Progenitor cell of endocrine pancreas (in vitro differentiated cells): ENCODE measurements around the gene GID4. TPM values are rescaled to one million over a fixed set of nuclear protein-coding genes. Genes with fewer than 3 reads are reported as not detected.

Experiments used
- DNase-seq: peaks from one replicate; pipeline ENCODE4 v3.0.0; 2021; ENCODE audit warnings: low spot score; ENCODE audit not compliant: unreplicated experiment
- H3K27ac Mint-ChIP-seq: 2 replicates; pipeline ENCODE4 v1.8.0; 2021; ENCODE audit warnings: mild to moderate bottlenecking, moderate library complexity, mixed read lengths
- H3K27me3 Mint-ChIP-seq: 2 replicates; pipeline ENCODE4 v1.8.0; 2021; ENCODE audit warnings: mixed read lengths
- H3K36me3 Mint-ChIP-seq: 2 replicates; pipeline ENCODE4 v1.8.0; 2022; ENCODE audit warnings: mixed read lengths; ENCODE audit not compliant: insufficient read depth
- H3K4me1 Mint-ChIP-seq: 2 replicates; pipeline ENCODE4 v1.8.0; 2021; ENCODE audit warnings: low read depth, mixed read lengths
- H3K4me3 Mint-ChIP-seq: 2 replicates; pipeline ENCODE4 v1.8.0; 2021; ENCODE audit warnings: low read depth, mild to moderate bottlenecking, moderate library complexity, mixed read lengths
- H3K9me3 Mint-ChIP-seq: 2 replicates; pipeline ENCODE4 v1.8.0; 2021; ENCODE audit warnings: low read depth, mixed read lengths
- total RNA-seq: library from RNA; stranded (reverse); gene quantifications from 2 replicates; pipeline ENCODE4 v1.2.1, GENCODE V29; 2021
- TF ChIP-seq, protein P1 (sequence below): fragments of 200-600 bp; sonication (generic); IDR thresholded peaks from one replicate; pipeline ENCODE4 v1.5.0; 2021; ENCODE audit warnings: antibody characterized with exemption, mild to moderate bottlenecking; ENCODE audit not compliant: unreplicated experiment

The GID4 gene
- total RNA-seq, 1 donor from 2014 or later, result 12.1 TPM

DNA sequence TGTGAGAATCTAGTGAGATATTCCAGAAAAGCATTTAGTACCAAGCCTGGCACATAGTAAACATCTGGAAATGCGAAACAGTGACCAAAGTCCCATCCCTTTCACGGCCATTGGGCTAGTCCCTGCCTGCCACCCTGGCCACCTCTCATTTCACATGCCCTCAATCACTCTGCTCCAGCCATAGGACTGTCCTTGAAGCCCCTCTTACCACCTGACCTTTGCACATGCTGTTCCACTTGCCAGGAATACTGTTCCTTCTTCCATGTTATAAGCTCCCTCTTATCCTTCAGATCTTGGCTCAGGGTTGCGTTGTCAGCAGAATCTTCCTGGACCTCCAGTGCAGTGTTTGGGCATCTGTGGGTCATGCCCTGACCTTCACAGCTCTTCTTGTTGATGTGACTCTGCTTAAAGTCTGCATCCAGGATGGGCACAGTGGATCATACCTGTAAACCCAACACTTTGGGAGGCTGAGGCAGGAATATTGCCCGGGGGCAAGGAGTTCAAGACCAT, 71.5 kb downstream of the GID4 start:
- TF ChIP-seq, protein P1, sequence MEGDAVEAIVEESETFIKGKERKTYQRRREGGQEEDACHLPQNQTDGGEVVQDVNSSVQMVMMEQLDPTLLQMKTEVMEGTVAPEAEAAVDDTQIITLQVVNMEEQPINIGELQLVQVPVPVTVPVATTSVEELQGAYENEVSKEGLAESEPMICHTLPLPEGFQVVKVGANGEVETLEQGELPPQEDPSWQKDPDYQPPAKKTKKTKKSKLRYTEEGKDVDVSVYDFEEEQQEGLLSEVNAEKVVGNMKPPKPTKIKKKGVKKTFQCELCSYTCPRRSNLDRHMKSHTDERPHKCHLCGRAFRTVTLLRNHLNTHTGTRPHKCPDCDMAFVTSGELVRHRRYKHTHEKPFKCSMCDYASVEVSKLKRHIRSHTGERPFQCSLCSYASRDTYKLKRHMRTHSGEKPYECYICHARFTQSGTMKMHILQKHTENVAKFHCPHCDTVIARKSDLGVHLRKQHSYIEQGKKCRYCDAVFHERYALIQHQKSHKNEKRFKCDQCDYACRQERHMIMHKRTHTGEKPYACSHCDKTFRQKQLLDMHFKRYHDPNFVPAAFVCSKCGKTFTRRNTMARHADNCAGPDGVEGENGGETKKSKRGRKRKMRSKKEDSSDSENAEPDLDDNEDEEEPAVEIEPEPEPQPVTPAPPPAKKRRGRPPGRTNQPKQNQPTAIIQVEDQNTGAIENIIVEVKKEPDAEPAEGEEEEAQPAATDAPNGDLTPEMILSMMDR, result no peak
- H3K4me1 Mint-ChIP-seq, result no peaks in the 10 kb centered on the region
- DNase-seq, result no peak
- H3K27ac Mint-ChIP-seq, result peak overlapping the region; percentile 35
- no peaks in the 10 kb centered on the region for H3K9me3 Mint-ChIP-seq
- H3K27me3 Mint-ChIP-seq, result no peaks in the 10 kb centered on the region
- H3K36me3 Mint-ChIP-seq, result no peaks in the 10 kb centered on the region
- H3K4me3 Mint-ChIP-seq, result no peak overlapping the region

- Mint-ChIP-seq H3K9me3 (no peaks in the 10 kb centered on the region), H3K4me3 (no peak overlapping the region), H3K4me1 (no peaks in the 10 kb centered on the region), H3K36me3 (no peaks in the 10 kb centered on the region), H3K27me3 (no peaks in the 10 kb centered on the region), H3K27ac (peak overlapping the region; percentile 59)
- TF ChIP-seq, protein P1, result no peak
- DNase-seq, result no peak
Measured at GRCh38 chr17:18111330-18111971, 72.2 kb downstream of the GID4 start.

- Mint-ChIP-seq H3K27ac (peak overlapping the region; percentile 68), H3K9me3 (peaks cover 3% of the 10 kb centered on the region), H3K4me3 (no peak overlapping the region), H3K36me3 (peaks cover 2% of the 10 kb centered on the region), H3K4me1 (no peaks in the 10 kb centered on the region), H3K27me3 (no peaks in the 10 kb centered on the region)
- TF ChIP-seq, protein P1, result no peak
- DNase-seq, result no peak
Measured at GRCh38 chr17:18115517-18115916, 76.3 kb downstream of the GID4 start.

DNA sequence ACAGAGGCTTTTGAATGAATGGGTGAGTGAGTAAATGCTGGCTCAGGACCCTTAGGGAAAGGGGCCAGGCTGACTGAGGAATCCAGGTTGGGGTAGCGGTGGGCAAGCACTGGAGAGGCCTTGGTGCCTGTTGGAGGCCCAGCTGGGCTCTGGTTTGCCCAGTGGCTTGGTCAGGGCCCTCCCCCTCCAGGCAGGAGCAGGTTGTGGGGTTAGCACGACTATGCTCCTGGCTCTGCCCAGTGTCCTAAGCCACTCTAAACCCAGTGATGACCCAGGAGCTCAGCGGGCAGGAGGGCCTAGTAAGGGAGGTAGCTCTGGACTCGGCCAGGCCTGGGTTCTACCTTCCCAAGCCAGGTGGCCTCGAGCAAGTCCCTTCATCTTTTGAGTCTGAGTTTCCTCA, 76.9 kb downstream of the GID4 start:
- Mint-ChIP-seq H3K27ac (no peak overlapping the region), H3K4me1 (no peaks in the 10 kb centered on the region), H3K36me3 (peaks cover 2% of the 10 kb centered on the region), H3K27me3 (no peaks in the 10 kb centered on the region), H3K9me3 (peaks cover 3% of the 10 kb centered on the region), H3K4me3 (no peak overlapping the region)
- TF ChIP-seq, protein P1, result no peak
- DNase-seq, result no peak

DNA sequence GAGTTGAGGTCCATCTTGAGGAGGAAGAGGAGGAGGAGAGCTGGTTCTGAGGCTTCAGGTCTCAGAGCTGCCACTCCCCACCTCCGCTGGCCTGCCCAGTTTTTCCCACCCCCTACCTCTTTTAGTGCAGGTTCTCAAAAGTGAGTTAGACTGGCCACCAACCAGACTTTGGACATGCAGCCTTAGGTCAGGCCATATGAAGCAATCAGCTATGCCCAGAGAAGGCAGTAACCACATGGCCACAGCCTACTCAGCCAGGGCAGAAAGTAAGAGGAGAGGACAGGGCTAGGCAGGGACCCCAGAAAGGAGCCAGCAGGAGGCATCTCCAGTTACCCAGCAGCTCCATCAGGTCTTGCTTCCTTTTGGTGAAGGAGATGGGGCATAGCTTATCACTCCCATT, 78.3 kb downstream of the GID4 start:
- H3K9me3 Mint-ChIP-seq, result peaks cover 3% of the 10 kb centered on the region
- H3K27me3 Mint-ChIP-seq, result no peaks in the 10 kb centered on the region
- no peak overlapping the region for H3K27ac Mint-ChIP-seq
- peaks cover 2% of the 10 kb centered on the region for H3K36me3 Mint-ChIP-seq
- TF ChIP-seq, protein P1, result no peak
- H3K4me1 Mint-ChIP-seq, result no peaks in the 10 kb centered on the region
- DNase-seq, result no peak
- no peak overlapping the region for H3K4me3 Mint-ChIP-seq

Other genes with a start within 250 kb of the GID4 start
- 85.0 and 98.9 TPM in 2 replicates for gene SREBF1, start 202.4 kb upstream of the GID4 start, total RNA-seq
- 29.4 and 30.5 TPM in 2 replicates for gene TOM1L2, start 67.0 kb upstream of the GID4 start, total RNA-seq
- 13.3 and 15.4 TPM in 2 replicates for gene DRC3, start 66.5 kb upstream of the GID4 start, total RNA-seq
- gene ATPAF2, start 240 bp upstream of the GID4 start, total RNA-seq, result 25.3 and 31.5 TPM in 2 replicates
- 42.9 and 49.3 TPM in 2 replicates for gene DRG2, start 48.5 kb downstream of the GID4 start, total RNA-seq
- 3.3 and 3.9 TPM in 2 replicates for gene MYO15A, start 69.3 kb downstream of the GID4 start, total RNA-seq
- gene ALKBH5, start 144.4 kb downstream of the GID4 start, total RNA-seq, result 78.1 and 78.4 TPM in 2 replicates
- 75.8 and 76.7 TPM in 2 replicates for gene LLGL1, start 186.2 kb downstream of the GID4 start, total RNA-seq
- 256 and 260 TPM in 2 replicates for gene FLII, start 219.3 kb downstream of the GID4 start, total RNA-seq
- gene MIEF2, start 221.3 kb downstream of the GID4 start, total RNA-seq, result 18.4 and 22.2 TPM in 2 replicates